GM12878 (cell line): Measurements from ENCODE around the gene TEPSIN.

Experiments
- CHD1 ChIP-seq: IDR thresholded peaks from 2 replicates; pipeline ENCODE4 v1.6.1; 2012; ENCODE audit warnings: low read depth, low read length, improper control_type of control experiment
- CREM ChIP-seq: IDR thresholded peaks from 2 replicates; pipeline ENCODE4 v1.6.1; 2014; ENCODE audit warnings: antibody characterized with exemption, low read depth
- CTCF ChIP-seq, 3 experiments: IDR thresholded peaks in 2 of 3; conservative IDR thresholded peaks in 1 of 3; 2 replicates each; pipeline ENCODE4 v1.5.1; 2011; ENCODE audit warnings: low read depth in 3 of 3, low read length in 3 of 3, mild to moderate bottlenecking in 3 of 3, control low read depth in 2 of 3, moderate library complexity in 2 of 3, inconsistent platforms in 1 of 3, mixed read lengths in 1 of 3; ENCODE audit not compliant: control insufficient read depth in 2 of 3, insufficient read depth in 1 of 3; ENCODE audit errors: extremely low read depth in 1 of 3
- MAX ChIP-seq: IDR thresholded peaks from 2 replicates; pipeline ENCODE4 v1.6.1; 2012; ENCODE audit warnings: low read depth, low read length, improper control_type of control experiment
- PML ChIP-seq: IDR thresholded peaks from 2 replicates; pipeline ENCODE4 v1.6.1; 2012; ENCODE audit warnings: low read length, inconsistent platforms
- POLR2A ChIP-seq: IDR thresholded peaks from 2 replicates; pipeline ENCODE4 v1.6.1; 2011; ENCODE audit warnings: low read depth, mild to moderate bottlenecking, low read length
- POLR2AphosphoS5 ChIP-seq: IDR thresholded peaks from 2 replicates; pipeline ENCODE4 v1.6.1; 2011; ENCODE audit warnings: mild to moderate bottlenecking, low read length, inconsistent platforms
- SMARCA5 ChIP-seq: fragments of 450-650 bp; IDR thresholded peaks from 2 replicates; pipeline ENCODE4 v1.6.1; 2017; ENCODE audit warnings: mild to moderate bottlenecking
- TARDBP ChIP-seq: IDR thresholded peaks from 2 replicates; pipeline ENCODE4 v1.6.1; 2016; ENCODE audit warnings: borderline replicate concordance
- ZNF384 ChIP-seq: IDR thresholded peaks from 2 replicates; pipeline ENCODE4 v1.6.1; 2012; ENCODE audit warnings: low read depth, mild to moderate bottlenecking, low read length, improper control_type of control experiment, borderline replicate concordance

GRCh38 chr17:81261096-81261495 is 22.2 kb upstream of the TEPSIN start:
- TF ChIP-seq CREM: no peak
- no peak for TF ChIP-seq POLR2A
- TF ChIP-seq SMARCA5: no peak
- TF ChIP-seq ZNF384: no peak
- no peak for TF ChIP-seq CTCF (IDR thresholded peaks at IDR 0.05 in 2 of 3, conservative IDR thresholded peaks at IDR 0.05 in 1 of 3; ENCODE audit: control insufficient read depth in 2 of 3, extremely low read depth in 1 of 3, insufficient read depth in 1 of 3, low read depth in 3 of 3, low read length in 3 of 3)
- TF ChIP-seq CHD1: no peak
- TF ChIP-seq POLR2AphosphoS5: no peak
- TF ChIP-seq TARDBP: no peak
- no peak for TF ChIP-seq MAX
- TF ChIP-seq PML: no peak
